K562 (cell line): ENCODE data around the gene HAGHL. TPM values are rescaled to one million over a fixed set of nuclear protein-coding genes. Genes with fewer than 3 reads are reported as not detected.

Experiments
- ARID4B ChIP-seq: sonication (generic); formaldehyde crosslinking; IDR thresholded peaks from 2 replicates; pipeline ENCODE4 v1.8.0; 2022; ENCODE audit warnings: mild to moderate bottlenecking, missing genetic modification reagents
- CHD7 ChIP-seq: fragments of 200-600 bp; sonication (generic); IDR thresholded peaks from one replicate; pipeline ENCODE4 v1.6.1; 2012; ENCODE audit warnings: mild to moderate bottlenecking, low read depth, low read length, inconsistent platforms
- ELF2 ChIP-seq: fragments of 250-450 bp; sonication (Bioruptor Pico); IDR thresholded peaks from 2 replicates; pipeline ENCODE4 v1.5.0; 2021; ENCODE audit warnings: mild to moderate bottlenecking
- PREB ChIP-seq: sonication (generic); formaldehyde crosslinking; IDR thresholded peaks from 2 replicates; pipeline ENCODE4 v1.8.1; 2023; ENCODE audit warnings: mild to moderate bottlenecking, missing genetic modification reagents
- RB1 ChIP-seq: fragments of 450-650 bp; IDR thresholded peaks from 2 replicates; pipeline ENCODE4 v1.6.1; 2017; ENCODE audit warnings: low read depth, mild to moderate bottlenecking
- ZNF280A ChIP-seq: fragments of 450-650 bp; IDR thresholded peaks from 2 replicates; pipeline ENCODE4 v1.6.1; 2018; ENCODE audit warnings: mild to moderate bottlenecking, low read depth; ENCODE audit not compliant: partially characterized antibody
- ZSCAN29 ChIP-seq: fragments of 450-650 bp; IDR thresholded peaks from 2 replicates; pipeline ENCODE4 v1.6.1; 2017
- polyA plus RNA-seq, 8 experiments: library from polyadenylated mRNA; depleted of rRNA in 4 of 8; stranded (reverse) in 5 of 8; unstranded in 3 of 8; fragments of >200 nt; fragmentation: Nextera tagmentation in 2 of 8; fragmentation: Illumina TruSeq in 1 of 8; extraction: Ambion mirVana in 2 of 8; extraction: Trizol in 1 of 8; gene quantifications; 2 replicates each; pipeline versions ENCODE4 v1.2.1 to v1.2.3, GENCODE V29; 2011 to 2014; ENCODE audit warnings: inconsistent platforms in 1 of 8, missing spikeins in 1 of 8
- total RNA-seq, 7 experiments: library from RNA; depleted of rRNA in 6 of 7; stranded (reverse); fragments of >200 nt in 6 of 7; fragmentation: Illumina TruSeq in 2 of 7; extraction: Trizol in 2 of 7; gene quantifications; 2 replicates each; pipeline versions ENCODE4 v1.2.1 to v1.2.3, GENCODE V29; 2011 to 2021; ENCODE audit warnings: low replicate concordance in 1 of 7

The HAGHL gene
- total and polyA plus RNA-seq, 9 of the 15 experiments (the other 6 are each of a cell fraction or from before 2014, with no cell fraction given), result 0.31 to 83.4 (median 20.7) TPM

- TF ChIP-seq CHD7 (no peak), RB1 (peak; percentile 71; the same call in 1 of the 2 replicates), ELF2 (CRISPR knock-in tag) (no peak), PREB (CRISPR knock-in tag) (no peak), ARID4B (CRISPR knock-in tag) (peak; percentile 92), ZNF280A (no peak), ZSCAN29 (no peak)
These were observed 26.0 kb upstream of the HAGHL start (continued) for GRCh38 chr16:700684-701584.
